H1 (cell line): ENCODE results near the gene CAMKK2.

Experiments
- CEBPB ChIP-seq: IDR thresholded peaks from 2 replicates; pipeline ENCODE4 v1.6.1; 2012; ENCODE audit warnings: low read depth, low read length
- CREB1 ChIP-seq: IDR thresholded peaks from 2 replicates; pipeline ENCODE4 v1.6.1; 2012; ENCODE audit warnings: inconsistent platforms
- EP300 ChIP-seq, 2 experiments: IDR thresholded peaks; 1 replicate in 1 of 2; 2 replicates in 1 of 2; pipeline ENCODE4 v1.6.1; 2011 to 2012; ENCODE audit warnings: low read depth in 2 of 2, low read length in 2 of 2, mild to moderate bottlenecking in 2 of 2, borderline replicate concordance in 1 of 2, inconsistent platforms in 1 of 2, moderate library complexity in 1 of 2
- HDAC2 ChIP-seq, 2 experiments: fragments of 300-600 bp in 1 of 2; sonication (generic) in 1 of 2; IDR thresholded peaks; 2 replicates each; pipeline ENCODE4 v1.6.1; 2011 to 2012; ENCODE audit warnings: low read depth in 2 of 2, low read length in 2 of 2, mild to moderate bottlenecking in 2 of 2, moderate library complexity in 2 of 2, borderline replicate concordance in 1 of 2, inconsistent platforms in 1 of 2
- KDM1A ChIP-seq: fragments of 200-600, 300-600 bp; sonication (generic); IDR thresholded peaks from 2 replicates; pipeline ENCODE4 v1.7.1; 2016; ENCODE audit warnings: mild to moderate bottlenecking, low read length, borderline replicate concordance
- POLR2A ChIP-seq, 2 experiments: IDR thresholded peaks; 1 replicate in 1 of 2; 2 replicates in 1 of 2; pipeline ENCODE4 v1.6.1; 2011; ENCODE audit warnings: low read depth in 2 of 2, low read length in 2 of 2, mild to moderate bottlenecking in 2 of 2; ENCODE audit errors: control extremely low read depth in 1 of 2
- POLR2AphosphoS5 ChIP-seq: IDR thresholded peaks from 2 replicates; pipeline ENCODE4 v1.6.1; 2011; ENCODE audit warnings: low read depth, low read length
- TF ChIP-seq, protein P1 (sequence below): IDR thresholded peaks from 2 replicates; pipeline ENCODE4 v1.6.1; 2011; ENCODE audit warnings: low read depth, mild to moderate bottlenecking, low read length; ENCODE audit not compliant: insufficient read depth
- TF ChIP-seq, protein P2 (sequence below), 3 experiments: IDR thresholded peaks; 1 replicate in 2 of 3; 2 replicates in 1 of 3; pipeline versions ENCODE4 v1.5.1 to v1.6.1; 2011; ENCODE audit warnings: low read length in 3 of 3, mild to moderate bottlenecking in 3 of 3, inconsistent platforms in 2 of 3, low read depth in 1 of 3, moderate library complexity in 1 of 3; ENCODE audit not compliant: insufficient read depth in 1 of 3; ENCODE audit errors: control extremely low read depth in 1 of 3

DNA sequence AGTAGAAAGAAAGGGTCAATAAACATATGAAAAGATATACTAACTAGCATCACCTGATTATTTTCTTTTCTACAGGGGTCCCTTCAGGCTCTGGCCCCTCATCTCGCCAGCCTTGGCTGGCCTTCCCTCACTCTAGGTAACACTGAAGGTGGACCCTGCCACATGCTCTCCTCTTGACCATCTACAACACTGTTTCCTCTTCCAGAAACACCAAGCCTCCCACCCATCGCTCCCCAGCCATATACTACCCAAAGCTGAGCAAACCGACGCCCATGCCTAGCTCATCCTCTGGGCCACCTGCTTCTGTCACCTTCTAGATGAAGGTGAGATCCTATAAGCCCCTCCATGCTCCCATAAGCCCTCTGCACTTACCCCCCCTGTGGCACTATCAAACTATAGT is 40.9 kb upstream of the CAMKK2 start:
- TF ChIP-seq, protein P1, sequence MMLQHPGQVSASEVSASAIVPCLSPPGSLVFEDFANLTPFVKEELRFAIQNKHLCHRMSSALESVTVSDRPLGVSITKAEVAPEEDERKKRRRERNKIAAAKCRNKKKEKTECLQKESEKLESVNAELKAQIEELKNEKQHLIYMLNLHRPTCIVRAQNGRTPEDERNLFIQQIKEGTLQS, result no peak
- TF ChIP-seq, protein P2, sequence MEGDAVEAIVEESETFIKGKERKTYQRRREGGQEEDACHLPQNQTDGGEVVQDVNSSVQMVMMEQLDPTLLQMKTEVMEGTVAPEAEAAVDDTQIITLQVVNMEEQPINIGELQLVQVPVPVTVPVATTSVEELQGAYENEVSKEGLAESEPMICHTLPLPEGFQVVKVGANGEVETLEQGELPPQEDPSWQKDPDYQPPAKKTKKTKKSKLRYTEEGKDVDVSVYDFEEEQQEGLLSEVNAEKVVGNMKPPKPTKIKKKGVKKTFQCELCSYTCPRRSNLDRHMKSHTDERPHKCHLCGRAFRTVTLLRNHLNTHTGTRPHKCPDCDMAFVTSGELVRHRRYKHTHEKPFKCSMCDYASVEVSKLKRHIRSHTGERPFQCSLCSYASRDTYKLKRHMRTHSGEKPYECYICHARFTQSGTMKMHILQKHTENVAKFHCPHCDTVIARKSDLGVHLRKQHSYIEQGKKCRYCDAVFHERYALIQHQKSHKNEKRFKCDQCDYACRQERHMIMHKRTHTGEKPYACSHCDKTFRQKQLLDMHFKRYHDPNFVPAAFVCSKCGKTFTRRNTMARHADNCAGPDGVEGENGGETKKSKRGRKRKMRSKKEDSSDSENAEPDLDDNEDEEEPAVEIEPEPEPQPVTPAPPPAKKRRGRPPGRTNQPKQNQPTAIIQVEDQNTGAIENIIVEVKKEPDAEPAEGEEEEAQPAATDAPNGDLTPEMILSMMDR (IDR thresholded peaks at IDR 0.05; ENCODE audit: control extremely low read depth in 1 of 3, insufficient read depth in 1 of 3, low read depth in 1 of 3, low read length in 3 of 3), result no peak
- TF ChIP-seq POLR2AphosphoS5, result no peak
- no peak for TF ChIP-seq KDM1A
- no peak for TF ChIP-seq HDAC2 (IDR thresholded peaks at IDR 0.05; ENCODE audit: borderline replicate concordance in 1 of 2, low read depth in 2 of 2, low read length in 2 of 2)
- TF ChIP-seq POLR2A (IDR thresholded peaks at IDR 0.05; ENCODE audit: control extremely low read depth in 1 of 2, low read depth in 2 of 2, low read length in 2 of 2), result no peak
- TF ChIP-seq CEBPB, result no peak
- TF ChIP-seq CREB1, result no peak
- TF ChIP-seq EP300 (IDR thresholded peaks at IDR 0.05; ENCODE audit: borderline replicate concordance in 1 of 2, low read depth in 2 of 2, low read length in 2 of 2), result no peak
